Neural progenitor cell (in vitro differentiated cells): ENCODE data around the gene ABL2. TPM values are rescaled to one million over a fixed set of nuclear protein-coding genes. Genes with fewer than 3 reads are reported as not detected.

Experiments used
- DNase-seq: peaks from one replicate; pipeline ENCODE4 v3.0.0-alpha.2; 2016; ENCODE audit warnings: low spot score
- H2AFZ ChIP-seq: fragments of 200-600 bp; sonication (generic); replicated peaks from 2 replicates; pipeline ENCODE4 v1.6.1; 2016; ENCODE audit warnings: antibody characterized with exemption
- H3F3A ChIP-seq: fragments of 200-600 bp; sonication (generic); 2 replicates; pipeline ENCODE4 v1.6.1; 2016; ENCODE audit warnings: antibody characterized with exemption, low read depth
- H3K27ac ChIP-seq: fragments of 200-600 bp; sonication (generic); 2 replicates; pipeline ENCODE4 v1.5.1; 2016; ENCODE audit warnings: mild to moderate bottlenecking
- H3K27me3 ChIP-seq: fragments of 200-600 bp; sonication (generic); 2 replicates; pipeline ENCODE4 v1.6.1; 2016; ENCODE audit warnings: mild to moderate bottlenecking, moderate library complexity
- H3K36me3 ChIP-seq: fragments of 200-600 bp; sonication (generic); 2 replicates; pipeline ENCODE4 v1.5.1; 2016
- H3K4me1 ChIP-seq: fragments of 200-600 bp; sonication (generic); 2 replicates; pipeline ENCODE4 v1.6.1; 2016; ENCODE audit warnings: mixed run types
- H3K4me2 ChIP-seq: fragments of 200-600 bp; sonication (generic); 2 replicates; pipeline ENCODE4 v1.6.1; 2016
- H3K4me3 ChIP-seq: fragments of 200-600 bp; sonication (generic); 2 replicates; pipeline ENCODE4 v1.5.1; 2016
- H3K79me2 ChIP-seq: fragments of 200-600 bp; sonication (generic); 2 replicates; pipeline ENCODE4 v1.6.1; 2016; ENCODE audit warnings: low read depth
- H3K9ac ChIP-seq: fragments of 200-600 bp; sonication (generic); 2 replicates; pipeline ENCODE4 v1.6.1; 2016
- H3K9me3 ChIP-seq: fragments of 200-600 bp; sonication (generic); 2 replicates; pipeline ENCODE4 v1.5.1; 2016; ENCODE audit warnings: low read depth
- H4K20me1 ChIP-seq: fragments of 200-600 bp; sonication (generic); 2 replicates; pipeline ENCODE4 v1.6.1; 2016; ENCODE audit warnings: low read depth
- H3K27ac Mint-ChIP-seq: 3 replicates; pipeline ENCODE4 v1.8.0; 2021; ENCODE audit warnings: mixed read lengths
- H3K27me3 Mint-ChIP-seq: 2 replicates; pipeline ENCODE4 v1.8.0; 2022; ENCODE audit warnings: low read depth, mild to moderate bottlenecking, inconsistent platforms, moderate library complexity, mixed read lengths; ENCODE audit not compliant: insufficient read depth
- H3K36me3 Mint-ChIP-seq: 3 replicates; pipeline ENCODE4 v1.8.0; 2021; ENCODE audit warnings: mixed read lengths
- H3K4me1 Mint-ChIP-seq: 3 replicates; pipeline ENCODE4 v1.8.0; 2021; ENCODE audit warnings: mixed read lengths
- H3K4me3 Mint-ChIP-seq: 3 replicates; pipeline ENCODE4 v1.8.0; 2021; ENCODE audit warnings: mild to moderate bottlenecking, moderate library complexity, mixed read lengths
- H3K9me3 Mint-ChIP-seq: 3 replicates; pipeline ENCODE4 v1.8.0; 2020; ENCODE audit warnings: mixed read lengths
- CTCF ChIP-seq: fragments of 200-600 bp; sonication (generic); IDR thresholded peaks from 2 replicates; pipeline ENCODE4 v1.5.1; 2017; ENCODE audit warnings: antibody characterized with exemption, mild to moderate bottlenecking
- EZH2 ChIP-seq: fragments of 200-600 bp; sonication (generic); IDR thresholded peaks from 2 replicates; pipeline ENCODE4 v1.6.1; 2017; ENCODE audit warnings: antibody characterized with exemption, mild to moderate bottlenecking, moderate library complexity
- EZH2phosphoT487 ChIP-seq: fragments of 200-600 bp; sonication (generic); IDR thresholded peaks from 2 replicates; pipeline ENCODE4 v1.6.1; 2017; ENCODE audit warnings: antibody characterized with exemption
- total RNA-seq: library from RNA; depleted of rRNA; stranded (reverse); fragments of >200 nt; gene quantifications from 2 replicates; pipeline ENCODE4 v1.2.3, GENCODE V29; 2015; ENCODE audit warnings: low replicate concordance

The ABL2 gene
- total RNA-seq, 1 donor from 2014 or later, result 17.9 TPM

- H3K4me3 ChIP-seq, result no peak overlapping the region
- no peak overlapping the region for H3K9ac ChIP-seq
- Mint-ChIP-seq H3K27me3 (peaks cover 3% of the 10 kb centered on the region), H3K27ac (no peak overlapping the region), H3K4me3 (no peak overlapping the region), H3K36me3 (no peaks in the 10 kb centered on the region), H3K9me3 (no peaks in the 10 kb centered on the region), H3K4me1 (peaks cover 3% of the 10 kb centered on the region)
- no peak overlapping the region for H3K4me2 ChIP-seq
- no peaks in the 10 kb centered on the region for H3K79me2 ChIP-seq
- H3K27ac ChIP-seq, result no peak overlapping the region
- H3F3A ChIP-seq, result peaks cover 9% of the 10 kb centered on the region
- no peak overlapping the region for H2AFZ ChIP-seq
- H3K27me3 ChIP-seq, result peaks cover 12% of the 10 kb centered on the region
- H3K4me1 ChIP-seq, result no peaks in the 10 kb centered on the region
- H3K36me3 ChIP-seq, result no peaks in the 10 kb centered on the region
- no peaks in the 10 kb centered on the region for H4K20me1 ChIP-seq
- TF ChIP-seq EZH2phosphoT487 (no peak), CTCF (no peak), EZH2 (no peak)
- no peak for DNase-seq
- no peaks in the 10 kb centered on the region for H3K9me3 ChIP-seq
Observed at GRCh38 chr1:179234863-179235262, 5.4 kb upstream of the ABL2 start.

GRCh38 chr1:179231923-179232322 lies 2.4 kb upstream of the ABL2 start:
- Histone ChIP-seq H4K20me1 (peaks cover 17% of the 10 kb centered on the region), H3K27ac (no peak overlapping the region), H3K4me2 (no peak overlapping the region), H3K27me3 (peaks cover 12% of the 10 kb centered on the region), H3K79me2 (peaks cover 20% of the 10 kb centered on the region), H2AFZ (no peak overlapping the region), H3K4me1 (no peaks in the 10 kb centered on the region), H3K36me3 (no peaks in the 10 kb centered on the region), H3F3A (peaks cover 12% of the 10 kb centered on the region), H3K4me3 (no peak overlapping the region), H3K9me3 (no peaks in the 10 kb centered on the region), H3K9ac (no peak overlapping the region)
- H3K36me3 Mint-ChIP-seq, result peaks cover 9% of the 10 kb centered on the region
- no peaks in the 10 kb centered on the region for H3K27me3 Mint-ChIP-seq
- H3K4me1 Mint-ChIP-seq, result peaks cover 17% of the 10 kb centered on the region
- H3K4me3 Mint-ChIP-seq, result no peak overlapping the region
- TF ChIP-seq EZH2 (no peak), CTCF (no peak), EZH2phosphoT487 (no peak)
- no peaks in the 10 kb centered on the region for H3K9me3 Mint-ChIP-seq
- H3K27ac Mint-ChIP-seq, result peak overlapping the region; percentile 6
- DNase-seq, result no peak

- peak overlapping the region; percentile 93 for H3K4me3 Mint-ChIP-seq
- H3K36me3 Mint-ChIP-seq, result peaks cover 11% of the 10 kb centered on the region
- no peak overlapping the region for H3K9ac ChIP-seq
- H3K4me1 ChIP-seq, result no peaks in the 10 kb centered on the region
- peaks cover 31% of the 10 kb centered on the region for H3K79me2 ChIP-seq
- H3K27me3 Mint-ChIP-seq, result no peaks in the 10 kb centered on the region
- H3K4me2 ChIP-seq, result no peak overlapping the region
- H3K36me3 ChIP-seq, result no peaks in the 10 kb centered on the region
- no peak overlapping the region for H3K4me3 ChIP-seq
- peaks cover 24% of the 10 kb centered on the region for H4K20me1 ChIP-seq
- H3K27ac ChIP-seq, result no peak overlapping the region
- H2AFZ ChIP-seq, result no peak overlapping the region
- peaks cover 12% of the 10 kb centered on the region for H3F3A ChIP-seq
- no peak overlapping the region for H3K27ac Mint-ChIP-seq
- TF ChIP-seq CTCF, result no peak
- no peak for TF ChIP-seq EZH2phosphoT487
- no peak for TF ChIP-seq EZH2
- peaks cover 17% of the 10 kb centered on the region for H3K4me1 Mint-ChIP-seq
- H3K9me3 ChIP-seq, result no peaks in the 10 kb centered on the region
- H3K9me3 Mint-ChIP-seq, result no peaks in the 10 kb centered on the region
- peaks cover 12% of the 10 kb centered on the region for H3K27me3 ChIP-seq
- no peak for DNase-seq
Observed at GRCh38 chr1:179230721-179231120, 1.2 kb upstream of the ABL2 start.
